BLaER1 (cell line): ENCODE data around the gene PHKB.

Experiments
- H3K27ac ChIP-seq: shearing (Covaris generic); formaldehyde crosslinking; 2 replicates; pipeline ENCODE4 v1.8.1; 2022
- H3K27me3 ChIP-seq: shearing (Covaris generic); formaldehyde crosslinking; 2 replicates; pipeline ENCODE4 v1.8.1; 2022
- H3K36me3 ChIP-seq: shearing (Covaris generic); formaldehyde crosslinking; 2 replicates; pipeline ENCODE4 v1.8.1; 2022
- H3K4me1 ChIP-seq: shearing (Covaris generic); formaldehyde crosslinking; 2 replicates; pipeline ENCODE4 v1.8.1; 2022
- H3K4me2 ChIP-seq: shearing (Covaris generic); formaldehyde crosslinking; 2 replicates; pipeline ENCODE4 v1.8.1; 2022
- H3K4me3 ChIP-seq: shearing (Covaris generic); formaldehyde crosslinking; 2 replicates; pipeline ENCODE4 v1.8.1; 2022
- H3K9ac ChIP-seq: shearing (Covaris generic); formaldehyde crosslinking; 2 replicates; pipeline ENCODE4 v1.8.1; 2022
- H3K9me3 ChIP-seq: shearing (Covaris generic); formaldehyde crosslinking; 2 replicates; pipeline ENCODE4 v1.8.1; 2022
- H4K20me1 ChIP-seq: shearing (Covaris generic); formaldehyde crosslinking; 2 replicates; pipeline ENCODE4 v1.8.1; 2022
- Cebpa-rat ChIP-seq: shearing (Covaris generic); IDR thresholded peaks from 2 replicates; pipeline ENCODE4 v1.8.1; 2022

Gene PHKB

GRCh38 chr16:47694543-47694942, 233.4 kb downstream of the PHKB start:
- H3K27me3 ChIP-seq: no peaks in the 10 kb centered on the region
- H3K4me1 ChIP-seq: no peaks in the 10 kb centered on the region
- no peak overlapping the region for H3K27ac ChIP-seq
- no peak overlapping the region for H3K4me2 ChIP-seq
- no peaks in the 10 kb centered on the region for H4K20me1 ChIP-seq
- H3K9me3 ChIP-seq: no peaks in the 10 kb centered on the region; the same call in 1 of the 2 replicates
- H3K4me3 ChIP-seq: no peak overlapping the region
- TF ChIP-seq Cebpa-rat: no peak
- H3K36me3 ChIP-seq: peaks cover 89% of the 10 kb centered on the region
- no peak overlapping the region for H3K9ac ChIP-seq

GRCh38 chr16:47695756-47696155, 234.6 kb downstream of the PHKB start:
- no peak overlapping the region for H3K4me3 ChIP-seq
- peaks cover 84% of the 10 kb centered on the region for H3K36me3 ChIP-seq
- H3K9ac ChIP-seq: no peak overlapping the region
- H3K4me1 ChIP-seq: no peaks in the 10 kb centered on the region
- H3K9me3 ChIP-seq: no peaks in the 10 kb centered on the region
- H3K4me2 ChIP-seq: no peak overlapping the region
- no peak for TF ChIP-seq Cebpa-rat
- H3K27ac ChIP-seq: no peak overlapping the region
- H4K20me1 ChIP-seq: no peaks in the 10 kb centered on the region
- H3K27me3 ChIP-seq: no peaks in the 10 kb centered on the region

DNA sequence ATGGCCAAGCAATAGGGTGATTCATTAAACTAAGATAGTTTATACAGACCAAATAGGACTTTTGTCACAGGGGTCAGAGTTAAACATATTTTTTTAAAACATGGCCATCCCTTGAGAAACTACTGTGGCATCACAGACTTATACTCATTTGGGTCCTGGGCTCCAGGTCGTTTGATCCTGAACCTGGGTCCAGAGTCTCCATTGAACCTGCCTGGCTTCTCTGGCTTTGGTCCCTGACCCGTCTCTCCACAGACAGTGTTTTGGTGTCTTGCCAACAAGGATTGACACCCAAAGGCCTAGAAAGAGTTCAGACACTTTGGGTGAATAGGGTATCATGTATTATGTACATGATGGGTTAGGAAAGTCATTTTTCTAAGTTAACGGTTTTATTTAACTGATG, 236.7 kb downstream of the PHKB start:
- Histone ChIP-seq H3K4me2 (no peak overlapping the region), H3K9ac (no peak overlapping the region), H3K4me3 (no peak overlapping the region), H3K27me3 (no peaks in the 10 kb centered on the region), H4K20me1 (no peaks in the 10 kb centered on the region), H3K27ac (no peak overlapping the region), H3K4me1 (no peaks in the 10 kb centered on the region), H3K9me3 (no peaks in the 10 kb centered on the region), H3K36me3 (peaks cover 73% of the 10 kb centered on the region)
- TF ChIP-seq Cebpa-rat: no peak

DNA sequence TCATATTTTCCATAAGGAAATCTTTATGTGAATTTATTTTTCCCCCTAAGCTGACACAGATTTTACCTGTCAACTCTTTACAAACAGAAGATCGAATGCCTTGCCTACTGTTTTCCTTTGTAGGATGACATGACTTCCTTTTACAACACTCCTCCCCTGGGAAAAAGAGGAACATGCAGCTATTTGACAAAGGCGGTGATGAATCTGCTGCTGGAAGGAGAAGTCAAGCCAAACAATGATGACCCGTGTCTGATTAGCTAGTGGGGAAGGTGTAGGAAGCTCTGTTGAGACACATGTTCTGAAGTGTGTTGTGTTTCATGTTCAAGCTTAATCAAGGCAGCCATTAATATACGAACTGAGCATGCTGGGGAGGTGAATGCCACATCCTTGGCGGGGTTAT, 238.0 kb downstream of the PHKB start:
- Histone ChIP-seq H3K4me1 (no peaks in the 10 kb centered on the region), H3K27ac (no peak overlapping the region), H3K4me3 (no peak overlapping the region), H3K9ac (no peak overlapping the region), H3K36me3 (peaks cover 60% of the 10 kb centered on the region), H3K27me3 (no peaks in the 10 kb centered on the region), H4K20me1 (no peaks in the 10 kb centered on the region), H3K9me3 (no peaks in the 10 kb centered on the region), H3K4me2 (no peak overlapping the region)
- no peak for TF ChIP-seq Cebpa-rat

DNA sequence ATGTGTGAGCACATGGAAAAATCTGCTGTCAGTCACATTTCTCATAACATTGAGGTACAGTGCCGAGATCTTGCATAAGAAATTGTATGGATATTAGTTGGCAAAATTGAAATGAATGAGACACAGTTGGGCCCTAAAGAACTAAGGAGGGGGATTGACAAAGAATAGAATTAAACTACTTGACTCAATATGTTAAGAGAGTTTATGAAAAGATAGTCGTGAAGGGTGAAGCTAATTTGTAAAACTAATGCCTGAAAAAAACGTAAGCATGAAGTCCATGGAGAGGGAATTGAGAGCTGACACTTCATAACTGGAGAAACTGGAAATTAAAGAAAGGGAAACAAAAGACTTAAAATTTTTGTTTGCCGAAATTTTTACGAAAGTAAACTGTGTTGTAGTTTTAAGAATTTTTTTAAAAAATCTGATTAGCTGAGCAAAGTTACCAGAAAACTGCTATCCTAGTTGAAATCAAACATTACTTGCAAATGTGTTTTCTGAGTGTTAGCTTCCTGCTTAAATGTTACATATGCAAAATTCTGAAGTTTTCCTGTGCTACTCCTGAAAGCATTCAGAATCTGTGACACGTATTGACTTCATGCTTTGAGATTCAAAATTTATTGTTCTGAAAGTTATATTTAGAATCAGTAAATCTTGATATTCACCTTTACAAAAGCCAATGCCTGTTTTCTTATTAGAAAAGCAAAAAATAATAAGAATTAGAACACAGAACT, 239.9 kb downstream of the PHKB start:
- H3K27ac ChIP-seq: no peak overlapping the region
- no peaks in the 10 kb centered on the region for H4K20me1 ChIP-seq
- no peak overlapping the region for H3K4me2 ChIP-seq
- H3K27me3 ChIP-seq: no peaks in the 10 kb centered on the region
- no peak overlapping the region for H3K4me3 ChIP-seq
- H3K9me3 ChIP-seq: no peaks in the 10 kb centered on the region
- H3K9ac ChIP-seq: no peak overlapping the region
- peaks cover 41% of the 10 kb centered on the region for H3K36me3 ChIP-seq
- no peaks in the 10 kb centered on the region for H3K4me1 ChIP-seq
- TF ChIP-seq Cebpa-rat: no peak

DNA sequence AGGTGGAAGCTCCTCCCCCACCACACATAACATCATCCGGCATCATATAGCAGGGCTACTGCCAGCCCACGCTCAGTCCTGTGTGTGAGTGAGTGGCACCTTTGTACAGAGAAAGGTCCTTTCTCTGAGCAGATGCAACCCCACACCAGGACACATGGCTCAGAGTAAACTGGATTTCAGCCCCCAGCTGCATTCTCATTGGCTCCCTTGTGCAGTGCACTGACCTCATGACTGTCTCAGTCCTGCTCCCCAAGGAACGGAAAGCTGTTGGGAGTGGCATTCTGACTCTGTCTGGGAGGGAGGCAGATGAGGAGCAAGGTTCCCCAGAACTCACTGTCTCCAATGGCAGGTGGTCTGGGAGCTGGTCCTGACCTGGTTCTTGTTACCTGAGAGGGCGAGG, 244.1 kb downstream of the PHKB start:
- Histone ChIP-seq H3K36me3 (peaks cover 6% of the 10 kb centered on the region; the same call in 1 of the 2 replicates), H4K20me1 (no peaks in the 10 kb centered on the region), H3K27ac (no peak overlapping the region), H3K4me2 (no peak overlapping the region), H3K4me1 (no peaks in the 10 kb centered on the region), H3K9ac (no peak overlapping the region), H3K4me3 (no peak overlapping the region), H3K9me3 (no peaks in the 10 kb centered on the region), H3K27me3 (no peaks in the 10 kb centered on the region)
- no peak for TF ChIP-seq Cebpa-rat

DNA sequence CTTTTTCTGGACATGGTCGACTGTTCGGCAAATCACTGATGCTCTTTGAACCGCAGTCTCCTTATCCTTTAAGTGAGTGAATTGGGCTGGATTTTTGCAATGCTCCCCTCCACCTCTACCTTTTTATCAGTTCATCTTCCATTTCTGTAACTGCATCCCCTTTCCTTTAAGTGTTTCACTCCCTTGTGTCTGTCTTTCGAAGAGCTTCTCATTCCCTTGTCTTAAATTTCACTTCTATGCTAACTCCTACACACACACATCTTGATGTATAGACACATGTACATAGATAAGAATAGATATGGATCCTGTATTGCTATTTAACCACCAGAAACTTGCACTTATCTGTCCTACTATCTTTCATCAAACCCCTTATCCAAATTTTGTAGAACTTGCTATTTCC, 250.7 kb downstream of the PHKB start:
- Histone ChIP-seq H3K9me3 (no peaks in the 10 kb centered on the region), H3K27me3 (no peaks in the 10 kb centered on the region), H4K20me1 (no peaks in the 10 kb centered on the region), H3K27ac (no peak overlapping the region), H3K9ac (no peak overlapping the region), H3K4me3 (no peak overlapping the region), H3K4me2 (no peak overlapping the region), H3K36me3 (no peaks in the 10 kb centered on the region), H3K4me1 (peaks cover 4% of the 10 kb centered on the region; the same call in 1 of the 2 replicates)
- no peak for TF ChIP-seq Cebpa-rat

DNA sequence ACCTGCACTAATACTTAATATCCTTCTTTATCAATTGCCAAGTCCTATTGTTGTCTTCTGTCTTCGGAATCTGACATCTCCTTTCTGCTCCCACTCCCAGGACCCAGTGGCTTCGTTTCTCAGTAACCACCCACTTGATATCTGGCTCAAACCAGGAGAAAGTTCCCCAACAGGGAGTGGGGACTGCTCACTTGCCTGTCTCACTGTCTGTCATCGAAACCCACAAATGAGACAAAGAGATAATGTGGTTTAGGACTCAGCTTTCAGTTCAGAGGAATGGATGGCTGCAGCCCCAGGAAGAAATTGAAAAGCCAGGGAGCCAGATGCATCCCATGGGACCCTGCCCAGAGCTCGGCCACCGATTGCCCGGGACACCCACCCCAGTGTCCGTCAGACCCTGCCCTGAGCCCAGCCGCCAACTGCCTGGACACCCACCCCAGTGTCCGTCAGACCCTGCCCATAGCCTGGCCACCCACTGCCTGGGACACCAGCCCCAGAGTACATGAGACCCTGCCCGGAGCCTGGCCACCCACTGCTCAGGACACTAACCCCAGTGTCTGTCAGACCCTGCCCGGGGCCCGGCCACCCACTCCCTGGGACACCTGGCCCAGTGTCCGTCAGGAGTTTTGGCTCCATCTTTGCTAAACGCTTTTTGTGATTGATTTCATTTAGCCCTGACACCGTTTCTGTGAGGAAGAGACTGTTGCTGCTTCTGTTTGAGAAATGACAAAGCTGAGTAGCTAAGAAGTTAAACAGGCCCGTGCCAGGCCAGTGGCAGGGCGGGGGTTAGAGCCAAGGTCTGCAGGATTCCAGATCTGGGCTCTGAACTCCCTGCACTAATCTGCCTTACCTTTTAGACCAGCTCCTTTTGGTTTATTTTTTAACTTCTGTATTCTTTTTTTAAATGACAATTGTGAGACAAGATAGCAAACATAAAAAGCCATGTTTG, 251.4 kb downstream of the PHKB start:
- no peak overlapping the region for H3K27ac ChIP-seq

DNA sequence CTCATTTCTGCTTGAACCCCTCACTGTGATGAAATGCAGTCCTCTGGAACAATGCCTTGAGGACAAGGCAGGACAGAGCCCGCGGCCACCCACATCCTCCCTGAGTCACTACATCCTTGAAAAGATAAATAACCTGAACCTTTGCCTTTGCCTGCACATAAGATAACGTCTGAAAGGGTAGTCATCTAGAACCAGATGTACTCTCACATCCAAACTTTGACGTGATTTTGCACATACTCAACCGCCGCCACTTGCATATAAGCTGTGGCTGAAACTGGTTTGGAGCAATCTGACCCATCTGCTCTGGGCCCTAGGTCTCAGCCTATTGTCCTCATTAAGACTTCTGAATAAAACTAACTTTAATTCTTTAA, 252.1 kb downstream of the PHKB start:
- no peak for TF ChIP-seq Cebpa-rat
- H3K4me2 ChIP-seq: no peak overlapping the region
- H3K4me1 ChIP-seq: peaks cover 4% of the 10 kb centered on the region; the same call in 1 of the 2 replicates
- no peaks in the 10 kb centered on the region for H3K27me3 ChIP-seq
- no peaks in the 10 kb centered on the region for H3K36me3 ChIP-seq
- H4K20me1 ChIP-seq: no peaks in the 10 kb centered on the region
- no peak overlapping the region for H3K9ac ChIP-seq
- no peak overlapping the region for H3K4me3 ChIP-seq
- H3K9me3 ChIP-seq: no peaks in the 10 kb centered on the region
- H3K27ac ChIP-seq: no peak overlapping the region

More for the DNA sequence above, 251.4 kb downstream of the PHKB start:
- Histone ChIP-seq H3K4me3 (no peak overlapping the region), H3K4me1 (peaks cover 4% of the 10 kb centered on the region; the same call in 1 of the 2 replicates), H4K20me1 (no peaks in the 10 kb centered on the region), H3K9me3 (no peaks in the 10 kb centered on the region), H3K4me2 (peak overlapping the region; percentile 11; the same call in 1 of the 2 replicates), H3K36me3 (no peaks in the 10 kb centered on the region), H3K9ac (no peak overlapping the region), H3K27me3 (no peaks in the 10 kb centered on the region)
- no peak for TF ChIP-seq Cebpa-rat
